22Rv1 (cell line): Measurements from ENCODE around the gene KIRREL2.

Source experiments
- CTCF ChIP-seq: fragments of 450-650 bp; IDR thresholded peaks from 2 replicates; pipeline ENCODE4 v1.5.1; 2017; ENCODE audit warnings: mild to moderate bottlenecking
- ZFX ChIP-seq: fragments of 450-650 bp; IDR thresholded peaks from 2 replicates; pipeline ENCODE4 v1.6.1; 2017; ENCODE audit warnings: antibody characterized with exemption, borderline replicate concordance

DNA sequence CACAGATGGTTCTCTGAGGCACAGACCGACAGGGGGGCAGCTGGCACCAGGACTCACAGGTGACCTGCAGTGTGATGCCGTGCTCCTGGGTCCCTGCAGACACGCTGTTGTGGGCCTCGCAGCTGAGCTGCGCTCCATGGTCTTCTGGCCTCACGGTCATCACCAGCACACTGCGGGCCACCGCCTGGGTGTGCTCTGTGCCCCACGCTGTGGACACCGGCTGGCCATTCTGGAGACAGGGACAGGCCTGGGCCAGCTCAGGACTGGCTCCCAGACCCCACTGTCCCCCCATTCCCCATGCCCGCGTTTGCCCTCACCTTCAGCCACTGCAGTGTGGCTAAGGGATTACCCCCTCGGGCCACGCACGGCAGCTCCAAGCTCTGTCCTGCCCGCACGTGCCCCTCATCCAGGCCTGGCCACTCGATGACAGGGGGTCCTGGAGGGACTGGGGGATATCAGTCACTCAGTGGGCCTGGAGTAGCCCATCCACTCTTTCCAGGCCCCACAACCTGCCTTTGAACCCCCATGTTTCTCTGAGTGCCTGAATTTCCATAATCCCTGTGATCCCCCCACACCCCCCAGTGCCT, 7.7 kb upstream of the KIRREL2 start:
- TF ChIP-seq CTCF (no peak), ZFX (no peak)
